GM19025 (cell line): Measurements from ENCODE around the gene INO80D.
A peak's percentile ranks its signal among the peaks of the same experiment; 100 is the strongest.
"Not testable (repeated sequence)": the region's sequence is repeated elsewhere in the genome, so short reads cannot be mapped to it uniquely, and the experiment has no call there.

Source experiments
- ATAC-seq: cut with Tn5 transposase; IDR thresholded peaks from one replicate; pipeline ENCODE4 v1.9.1; 2021; ENCODE audit warnings: mild to moderate bottlenecking, low read depth, moderate library complexity; ENCODE audit not compliant: unreplicated experiment

INO80D gene

DNA sequence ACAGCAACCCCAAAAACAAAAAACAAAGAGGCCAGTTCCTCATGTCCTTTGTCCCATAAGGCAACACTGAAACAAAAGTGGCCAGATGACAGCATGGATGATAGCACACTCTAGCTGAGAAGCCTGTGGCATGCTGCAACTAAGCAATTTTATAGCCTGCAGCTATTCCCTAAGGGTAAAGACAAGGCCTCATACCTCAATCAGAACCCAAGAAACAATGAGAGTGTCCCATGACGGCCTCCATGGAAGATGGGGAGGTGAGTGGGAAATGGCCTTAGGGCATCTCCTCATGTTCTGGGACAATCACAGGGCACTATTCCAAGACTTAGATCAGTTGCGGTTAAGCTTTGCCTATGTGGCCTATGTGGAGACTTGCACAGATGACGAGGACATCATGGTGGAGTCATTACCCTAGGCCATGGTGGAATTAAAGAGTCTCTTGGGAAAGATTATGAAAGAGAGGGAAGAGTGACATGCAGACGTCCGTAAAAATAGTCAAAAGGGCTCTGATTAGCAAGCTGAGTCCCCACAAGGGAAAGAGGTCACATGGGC is 103.1 kb downstream of the INO80D start:
- ATAC-seq = no peak

DNA sequence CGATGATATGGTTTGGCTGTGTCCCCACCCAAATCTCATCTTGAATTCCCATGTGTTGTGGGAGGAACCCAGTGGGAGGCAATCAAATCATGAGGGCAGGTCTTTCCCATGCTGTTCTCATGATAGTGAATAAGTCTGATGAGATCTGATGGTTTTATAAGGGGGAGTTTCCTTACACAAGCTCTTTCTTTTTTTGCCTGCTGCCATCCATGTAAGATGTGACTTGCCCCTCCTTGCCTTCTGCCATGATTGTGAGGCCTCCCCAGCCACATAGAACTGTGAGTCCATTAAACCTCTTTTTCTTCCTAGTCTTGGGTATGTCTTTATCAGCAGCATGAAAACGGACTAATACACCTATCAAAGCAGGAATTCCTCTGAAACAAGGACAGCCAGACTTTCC is 107.2 kb downstream of the INO80D start:
- not testable (repeated sequence) for ATAC-seq

DNA sequence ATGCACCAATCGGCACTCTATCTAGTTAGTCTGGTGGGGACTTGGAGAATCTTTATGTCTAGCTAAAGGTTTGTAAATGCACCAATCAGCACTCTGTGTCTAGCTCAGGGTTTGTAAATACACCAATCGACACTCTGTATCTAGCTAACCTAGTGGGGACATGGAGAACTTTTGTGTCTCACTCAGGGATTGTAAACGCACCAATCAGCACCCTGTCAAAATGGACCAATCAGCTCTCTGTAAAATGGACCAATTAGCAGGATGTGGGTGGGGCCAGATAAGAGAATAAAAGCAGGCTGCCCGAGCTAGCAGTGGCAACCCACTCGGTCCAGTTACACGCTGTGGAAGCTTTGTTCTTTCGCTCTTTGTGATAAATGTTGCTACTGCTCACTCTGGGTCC is 108.3 kb downstream of the INO80D start:
- not testable (repeated sequence) for ATAC-seq

DNA sequence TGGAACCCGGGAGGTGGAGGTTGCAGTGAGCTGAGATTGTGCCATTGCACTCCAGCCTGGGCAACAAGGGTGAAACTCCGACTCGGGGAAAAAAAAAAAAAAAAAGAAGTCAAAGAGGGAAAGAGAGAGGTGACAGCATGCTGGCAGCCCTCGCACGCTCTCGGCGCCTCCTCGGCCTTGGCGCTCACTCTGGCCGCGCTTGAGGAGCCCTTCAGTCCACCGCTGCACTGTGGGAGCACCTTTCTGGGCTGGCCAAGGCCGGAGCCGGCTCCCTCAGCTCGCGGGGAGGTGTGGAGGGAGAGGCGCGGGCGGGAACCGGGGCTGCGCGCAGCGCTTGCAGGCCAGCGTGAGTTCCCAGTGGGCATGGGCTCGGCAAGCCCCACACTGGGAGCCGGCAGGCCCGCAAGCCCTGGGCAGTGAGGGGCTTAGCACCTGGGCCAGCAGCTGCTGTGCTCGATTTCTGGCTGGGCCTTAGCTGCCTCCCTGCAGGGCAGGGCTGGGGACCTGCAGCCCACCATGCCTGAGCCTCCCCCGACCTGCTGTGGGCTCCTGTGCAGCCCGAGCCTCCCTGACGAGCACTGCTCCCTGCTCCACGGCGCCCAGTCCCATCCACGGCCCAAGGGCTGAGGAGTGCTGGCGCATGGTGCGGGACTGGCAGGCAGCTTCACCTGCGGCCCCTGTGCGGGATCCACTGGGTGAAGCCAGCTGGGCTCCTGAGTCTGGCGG is 108.9 kb downstream of the INO80D start:
- ATAC-seq = not testable (repeated sequence)

DNA sequence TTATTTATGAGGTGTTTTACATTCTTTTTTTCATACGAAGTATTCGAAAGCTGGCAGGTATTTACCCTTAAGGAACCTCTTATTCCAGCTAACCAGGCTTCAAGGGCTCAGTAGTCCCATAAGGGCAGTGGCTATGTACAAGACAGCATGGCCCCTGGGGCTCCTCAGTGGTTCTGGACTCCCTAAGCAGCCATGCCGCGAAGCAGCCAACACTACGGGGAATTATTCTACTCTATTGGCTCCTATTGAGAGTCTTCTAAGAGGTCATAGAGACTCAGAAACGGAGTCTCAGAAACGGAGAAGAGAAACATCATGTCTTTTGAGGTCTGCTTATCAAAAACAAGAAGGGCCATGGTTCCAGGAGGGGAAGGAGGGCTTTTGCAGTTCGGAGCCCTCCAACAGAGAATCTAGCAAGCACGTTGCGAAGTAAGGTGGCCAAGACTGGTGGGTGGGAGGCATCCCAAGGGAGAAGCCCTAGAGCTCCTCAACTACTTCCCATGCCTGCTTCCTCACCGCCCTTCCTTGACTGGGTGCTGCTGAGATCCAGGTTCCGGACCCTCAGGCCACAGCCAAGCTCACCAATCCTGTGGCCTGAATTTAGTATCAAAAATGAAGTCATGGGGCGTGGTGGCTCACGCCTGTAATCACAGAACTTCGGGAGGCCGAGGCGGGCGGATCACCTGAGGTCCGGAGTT is 109.7 kb downstream of the INO80D start:
- no peak for ATAC-seq

DNA sequence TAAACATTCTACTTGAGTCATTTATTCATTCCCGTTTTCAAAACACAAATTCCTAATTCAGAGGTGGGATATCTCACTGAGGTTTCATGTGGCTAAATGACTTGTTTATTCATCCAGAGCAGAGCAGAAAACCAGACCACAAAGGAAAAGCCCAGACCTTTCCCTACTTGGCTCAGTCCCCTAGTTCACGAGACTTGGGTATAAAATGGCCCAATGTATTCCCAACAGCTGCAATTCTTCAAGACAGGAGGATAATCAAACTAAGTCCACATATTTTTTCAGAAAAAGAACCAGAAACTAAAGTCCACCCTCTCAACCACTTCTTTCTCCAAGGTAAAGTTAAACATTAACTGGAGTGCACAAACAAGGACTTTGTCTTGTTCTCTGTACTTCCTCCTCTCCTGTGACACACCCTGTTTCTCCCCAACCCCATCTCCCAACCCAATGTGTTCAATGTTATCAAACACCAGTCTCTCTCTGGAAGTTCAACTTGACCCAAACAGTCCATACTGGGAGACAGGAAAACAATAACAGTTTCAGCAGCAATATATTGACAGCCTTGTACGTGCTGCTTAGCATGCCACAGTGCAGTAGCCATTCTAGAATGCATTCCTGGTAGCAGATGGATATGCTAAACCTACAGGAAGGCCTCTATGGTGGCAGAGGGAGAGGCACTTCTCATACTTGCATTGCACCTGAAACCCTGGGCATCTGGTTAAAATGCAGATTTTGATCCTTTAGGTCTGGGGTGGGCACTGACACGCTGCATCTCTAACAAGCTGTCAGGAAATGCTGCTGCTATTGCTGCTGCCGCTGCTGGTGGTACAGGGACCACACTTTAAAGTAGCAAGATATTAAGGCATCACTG is 110.7 kb downstream of the INO80D start:
- peak; percentile 85 for ATAC-seq

DNA sequence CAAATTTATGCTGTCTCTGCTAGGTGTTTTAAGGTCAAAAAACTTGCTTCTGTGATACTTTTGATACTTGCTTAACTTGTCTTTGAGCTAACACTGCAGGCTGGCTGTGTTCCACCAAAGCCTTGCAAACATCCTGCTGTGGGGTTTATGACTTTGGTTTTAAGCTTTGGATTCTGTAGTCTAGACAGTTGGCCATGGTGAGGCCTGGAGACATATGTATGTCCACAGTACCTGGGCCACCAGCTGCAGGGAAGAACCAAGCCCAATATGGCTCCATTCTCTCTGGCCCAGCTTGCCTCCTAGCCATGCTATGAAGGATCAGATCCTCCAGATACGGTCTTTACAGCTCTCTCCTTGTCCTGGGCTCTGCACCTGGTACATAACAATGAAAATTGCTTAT is 113.9 kb downstream of the INO80D start:
- ATAC-seq = no peak

DNA sequence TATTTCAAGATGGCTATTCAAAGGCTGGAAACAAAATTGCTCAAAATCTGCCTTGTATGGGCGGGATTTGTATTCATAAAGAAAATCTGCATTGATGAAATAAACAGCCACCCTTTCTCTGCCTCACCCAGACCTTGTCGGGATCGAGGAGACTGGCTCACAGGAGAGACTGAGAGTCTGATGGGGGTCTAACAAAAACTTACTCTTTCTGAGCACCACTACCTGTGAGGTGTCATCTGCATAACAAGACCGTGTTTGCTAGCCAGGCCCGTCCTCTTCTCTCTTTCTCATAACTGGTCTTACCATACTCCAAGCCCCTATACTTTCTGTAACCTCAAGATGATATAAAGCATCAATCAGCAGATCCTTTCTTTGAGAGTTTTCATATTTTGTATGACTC is 115.6 kb downstream of the INO80D start:
- no peak for ATAC-seq

DNA sequence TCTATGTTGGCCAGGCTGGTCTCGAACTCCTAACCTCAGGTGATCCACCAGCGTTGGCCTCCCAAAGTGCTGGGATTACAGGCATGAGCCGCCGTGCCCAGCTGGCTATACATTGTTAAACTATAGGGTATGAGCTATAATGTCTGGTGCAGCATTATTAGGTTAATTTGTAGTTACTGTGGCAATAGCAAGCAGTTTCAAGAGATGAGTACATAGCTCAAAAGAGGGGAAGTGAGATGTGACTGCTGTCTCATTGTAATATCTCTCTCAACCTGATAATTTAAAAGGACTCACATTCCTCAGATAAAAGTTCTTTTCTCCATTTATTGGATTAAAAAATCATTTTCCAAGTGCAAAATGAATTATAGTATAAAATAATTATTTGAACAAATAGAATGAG is 116.4 kb downstream of the INO80D start:
- ATAC-seq = peak; percentile 47

DNA sequence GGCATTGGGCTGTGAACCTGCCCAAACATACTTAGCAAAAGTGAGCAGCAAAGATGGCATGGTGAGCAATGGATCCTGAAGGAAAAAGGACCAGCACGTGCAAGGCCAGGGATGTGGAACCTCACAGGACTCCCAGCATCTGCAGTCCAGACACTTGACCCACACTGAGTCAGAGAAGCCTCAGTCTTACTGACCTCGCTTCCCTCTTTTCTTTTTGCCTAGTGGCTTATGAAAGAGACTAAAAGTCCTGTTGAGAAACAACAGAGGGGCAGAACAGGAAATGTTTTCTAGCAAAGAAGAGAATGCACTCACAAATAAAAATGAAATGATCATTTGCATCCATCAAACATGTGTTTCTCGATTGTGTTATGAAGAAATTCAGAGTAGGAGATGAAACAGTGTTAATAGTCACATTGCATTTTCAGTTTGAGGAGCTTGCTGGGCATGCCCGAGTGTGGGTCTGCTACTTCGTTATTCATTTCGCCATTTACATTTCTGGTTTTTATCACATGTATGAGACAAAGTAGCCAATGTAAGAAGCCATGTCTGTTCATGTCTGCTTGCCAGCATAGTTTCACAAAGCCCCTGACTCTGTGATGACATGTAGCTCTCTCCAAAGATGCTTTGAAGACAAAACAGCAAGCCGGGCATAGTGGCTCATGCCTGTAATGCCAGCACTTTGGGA is 118.4 kb downstream of the INO80D start:
- ATAC-seq = peak; percentile 34

DNA sequence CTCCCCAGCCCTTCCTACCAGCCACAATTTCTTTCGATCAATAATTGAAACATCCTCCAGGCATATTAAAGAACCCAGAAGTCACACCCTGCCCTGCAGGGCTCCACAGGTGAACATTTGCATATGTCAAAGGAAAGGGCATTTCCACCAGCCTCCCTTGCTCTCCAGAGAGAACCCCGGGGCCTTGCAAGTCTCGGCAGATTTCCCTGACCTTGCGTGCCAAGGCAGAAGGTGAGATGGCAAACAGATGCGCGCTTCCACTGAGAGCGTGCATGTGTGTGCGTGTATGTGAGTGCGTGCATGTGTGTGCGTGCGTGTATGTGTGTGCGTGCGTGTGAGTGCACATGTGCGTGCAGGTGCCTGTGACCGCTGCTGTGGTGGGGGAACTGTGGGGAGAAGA is 120.3 kb downstream of the INO80D start:
- ATAC-seq = no peak

DNA sequence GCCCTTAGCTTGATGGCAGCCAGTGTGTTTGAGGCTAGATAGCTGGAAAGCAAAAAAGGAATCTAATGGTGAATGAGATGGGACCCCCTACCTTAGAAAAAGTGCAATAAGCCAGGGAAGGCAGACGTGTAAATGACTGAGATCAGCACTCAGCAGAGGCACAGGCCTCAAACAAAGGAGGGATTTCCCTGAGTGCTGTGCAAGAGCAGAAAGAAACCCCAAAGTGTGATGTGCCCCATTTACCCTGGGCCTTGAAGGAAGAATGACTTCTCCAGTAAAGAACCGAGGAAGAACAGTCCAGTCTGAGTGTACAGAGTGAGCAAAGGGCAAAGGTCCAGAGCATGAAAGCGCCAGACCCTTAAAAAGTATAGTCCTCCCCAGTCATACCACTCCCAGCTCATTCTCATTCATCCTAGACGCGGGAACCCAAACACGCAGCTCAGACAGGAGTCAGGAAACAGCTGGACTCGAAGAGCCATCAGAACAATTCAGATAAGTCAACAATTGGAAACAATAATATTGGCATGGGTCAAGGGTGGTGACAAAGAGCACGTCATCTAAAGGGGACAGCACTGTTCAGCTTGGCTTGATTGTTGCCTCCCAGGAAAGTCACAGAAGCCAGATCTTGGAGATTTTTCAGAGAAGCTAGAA is 121.7 kb downstream of the INO80D start:
- ATAC-seq = no peak

DNA sequence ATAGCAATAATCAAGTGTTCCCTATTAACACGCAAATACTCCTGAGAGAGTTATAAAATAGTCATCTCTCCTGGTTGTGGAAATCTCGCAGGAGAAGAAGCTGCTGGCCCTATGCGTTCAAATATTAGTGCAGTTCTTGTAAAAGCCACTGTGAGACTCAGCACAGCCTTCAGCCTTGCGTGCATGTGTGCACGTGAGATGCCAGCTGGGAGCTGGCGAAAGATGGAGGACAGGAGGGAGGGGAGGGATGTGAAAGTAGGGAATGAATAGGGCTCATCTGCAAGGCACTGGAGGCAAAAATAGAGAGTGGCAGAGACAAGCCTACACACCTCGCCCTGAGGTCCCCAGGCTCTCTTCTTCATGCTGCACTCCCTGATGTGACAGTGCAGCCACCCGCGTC is 126.5 kb downstream of the INO80D start:
- ATAC-seq = no peak

DNA sequence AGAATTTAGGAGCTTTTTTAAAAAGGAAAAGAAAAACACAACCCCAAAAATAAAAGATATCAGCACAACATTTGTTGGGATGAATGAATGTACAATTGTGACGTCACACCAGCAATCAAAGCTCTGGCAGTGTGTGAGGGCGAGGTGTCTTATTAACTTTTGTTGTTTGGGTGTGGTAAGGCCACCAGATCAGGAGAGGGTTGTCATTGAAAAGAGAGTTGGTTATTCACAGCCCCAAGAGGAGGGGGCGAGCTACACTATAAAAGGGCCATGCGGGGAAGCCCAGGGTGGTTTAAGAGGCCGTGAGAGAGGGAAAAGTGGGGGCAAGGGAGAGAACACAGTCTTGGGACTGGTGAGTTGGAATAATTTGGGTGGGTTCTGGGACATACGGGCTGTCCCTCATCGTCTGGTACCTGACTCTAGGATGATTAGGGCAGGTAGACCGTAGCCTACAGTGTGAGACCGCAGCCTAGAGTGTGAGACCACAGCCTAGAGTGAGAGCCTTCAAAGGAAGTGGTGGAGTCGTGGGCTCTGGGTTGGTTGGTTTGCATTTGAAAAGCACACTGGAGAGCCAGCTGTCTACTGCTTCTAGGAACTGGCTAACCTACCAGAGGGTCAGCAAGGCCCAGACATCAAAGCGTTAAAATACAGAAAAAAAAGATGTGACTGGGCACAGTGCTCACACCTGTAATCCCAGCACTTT is 128.4 kb downstream of the INO80D start:
- ATAC-seq = no peak

DNA sequence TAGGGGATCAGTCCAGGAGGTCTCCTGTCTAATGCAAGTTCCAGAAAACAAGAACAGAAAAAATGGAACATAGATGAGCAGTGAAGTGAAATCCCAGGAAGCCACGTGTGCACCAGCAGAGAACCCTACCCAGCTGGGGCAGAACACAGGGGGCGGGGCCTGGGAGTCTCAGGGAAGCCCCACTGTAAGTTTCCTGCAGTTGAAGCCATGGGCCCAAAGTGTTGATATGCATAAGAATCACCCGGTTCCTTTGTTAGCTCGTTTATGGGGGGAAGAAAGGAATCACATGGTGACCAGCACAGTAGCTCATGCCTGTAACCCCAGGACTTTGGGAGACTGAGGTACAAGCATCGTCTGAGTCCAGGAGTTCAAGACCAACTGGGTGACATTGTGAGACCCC is 131.3 kb downstream of the INO80D start:
- ATAC-seq = no peak

DNA sequence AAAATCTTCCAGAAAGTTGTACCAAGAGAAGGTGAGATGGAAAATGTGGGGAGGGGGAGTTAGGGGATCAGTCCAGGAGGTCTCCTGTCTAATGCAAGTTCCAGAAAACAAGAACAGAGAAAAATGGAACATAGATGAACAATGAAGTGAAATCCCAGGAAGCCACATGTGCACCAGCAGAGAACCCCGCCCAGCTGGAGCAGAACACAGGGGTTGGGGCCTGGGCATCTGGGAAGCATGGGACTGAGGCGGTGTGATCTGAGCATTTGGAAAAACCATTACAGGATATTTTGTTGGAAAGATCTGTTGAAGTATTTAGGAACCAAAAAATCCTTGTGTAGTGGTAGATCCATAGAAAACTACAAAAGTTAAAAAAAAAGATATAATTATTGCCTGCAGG is 133.7 kb downstream of the INO80D start:
- ATAC-seq = no peak

DNA sequence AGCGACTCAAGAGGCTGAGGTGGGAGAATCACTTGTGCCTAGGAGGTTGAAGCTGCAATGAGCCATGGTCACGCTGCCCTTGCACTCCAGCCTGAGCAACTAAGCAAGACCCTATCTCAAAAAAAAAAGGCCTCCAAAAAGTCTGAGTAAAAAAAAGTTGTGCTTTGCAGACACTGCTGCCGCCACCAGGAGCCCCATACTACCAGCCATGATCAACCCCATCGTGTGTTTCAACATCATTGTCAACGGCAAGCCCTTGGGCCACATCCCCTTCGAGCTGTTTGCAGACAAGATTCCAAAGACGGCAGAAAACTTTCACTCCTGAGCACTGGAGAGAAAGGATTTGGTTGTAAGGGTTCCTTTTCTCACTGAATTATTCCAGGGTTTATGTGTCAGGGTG is 137.1 kb downstream of the INO80D start:
- no peak for ATAC-seq

DNA sequence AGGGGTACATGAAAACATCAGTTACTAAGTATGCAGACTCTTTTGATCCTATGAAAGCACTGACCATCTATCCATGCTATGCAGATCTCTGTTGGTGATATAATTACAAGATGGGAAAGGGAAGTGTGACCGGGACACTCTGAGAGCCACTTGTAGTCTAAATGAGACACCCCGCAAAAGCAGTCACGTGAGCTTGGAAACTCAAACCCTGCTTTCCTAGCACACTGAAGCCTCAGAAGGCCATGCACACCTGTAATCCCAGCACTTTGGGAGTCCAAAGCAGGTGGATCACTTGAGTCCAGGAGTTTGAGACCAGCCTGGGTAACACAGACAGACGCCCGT is 137.5 kb downstream of the INO80D start:
- ATAC-seq = no peak
